HepG2 (cell line): Measurements from ENCODE around the gene ISG20L2. TPM values are rescaled to one million over a fixed set of nuclear protein-coding genes. Genes with fewer than 3 reads are reported as not detected.

Experiments
- CC2D1A ChIP-seq: sonication (generic); formaldehyde crosslinking; IDR thresholded peaks from 2 replicates; pipeline ENCODE4 v1.8.1; 2023; ENCODE audit warnings: mild to moderate bottlenecking, missing genetic modification reagents
- FOSL2 ChIP-seq: sonication (generic); formaldehyde crosslinking; IDR thresholded peaks from 2 replicates; pipeline ENCODE4 v1.4.0; 2020; ENCODE audit warnings: missing genetic modification reagents
- FOXC1 ChIP-seq: sonication (generic); formaldehyde crosslinking; IDR thresholded peaks from 2 replicates; pipeline ENCODE4 v1.8.0; 2022; ENCODE audit warnings: mild to moderate bottlenecking, missing genetic modification reagents, borderline replicate concordance
- HDAC6 ChIP-seq: fragments of 200-600 bp; sonication (generic); IDR thresholded peaks from 2 replicates; pipeline ENCODE4 v1.7.0; 2017; ENCODE audit warnings: mild to moderate bottlenecking, antibody characterized with exemption, low read length, low read depth
- HIVEP1 ChIP-seq: sonication (generic); formaldehyde crosslinking; IDR thresholded peaks from 2 replicates; pipeline ENCODE4 v1.4.0; 2020; ENCODE audit warnings: mild to moderate bottlenecking, missing genetic modification reagents
- HOXA3 ChIP-seq: sonication (generic); formaldehyde crosslinking; IDR thresholded peaks from 2 replicates; pipeline ENCODE4 v1.5.0; 2020; ENCODE audit warnings: missing genetic modification reagents
- JUND ChIP-seq: sonication (generic); formaldehyde crosslinking; IDR thresholded peaks from 2 replicates; pipeline ENCODE4 v1.8.0; 2022; ENCODE audit warnings: mild to moderate bottlenecking, missing genetic modification reagents
- KDM3A ChIP-seq: IDR thresholded peaks from 2 replicates; pipeline ENCODE4 v1.6.1; 2018; ENCODE audit warnings: low read depth, missing compliant biosample characterization
- MEIS1 ChIP-seq: sonication (generic); formaldehyde crosslinking; IDR thresholded peaks from 2 replicates; pipeline ENCODE4 v1.9.0; 2021; ENCODE audit warnings: mild to moderate bottlenecking, missing genetic modification reagents, moderate library complexity, borderline replicate concordance
- TBX3 ChIP-seq: fragments of 450-650 bp; IDR thresholded peaks from 2 replicates; pipeline ENCODE4 v1.6.1; 2017; ENCODE audit warnings: antibody characterized with exemption, mild to moderate bottlenecking, inconsistent platforms, borderline replicate concordance
- TGIF2 ChIP-seq: IDR thresholded peaks from 2 replicates; pipeline ENCODE4 v1.6.1; 2016; ENCODE audit warnings: control low read depth, missing compliant biosample characterization
- ZNF121 ChIP-seq: sonication (generic); formaldehyde crosslinking; IDR thresholded peaks from 2 replicates; pipeline ENCODE4 v1.5.0; 2020; ENCODE audit warnings: mild to moderate bottlenecking, missing genetic modification reagents
- ZNF350 ChIP-seq: sonication (generic); formaldehyde crosslinking; IDR thresholded peaks from 2 replicates; pipeline ENCODE4 v1.4.0; 2020; ENCODE audit warnings: mild to moderate bottlenecking, low read depth, missing genetic modification reagents, borderline replicate concordance
- ZNF607 ChIP-seq: sonication (generic); formaldehyde crosslinking; IDR thresholded peaks from 2 replicates; pipeline ENCODE4 v1.5.1; 2020; ENCODE audit warnings: missing genetic modification reagents, mild to moderate bottlenecking, borderline replicate concordance
- ZNF614 ChIP-seq: IDR thresholded peaks from 2 replicates; pipeline ENCODE4 v1.6.1; 2018; ENCODE audit warnings: missing biosample characterization, missing genetic modification reagents, inconsistent platforms, borderline replicate concordance
- ZNF724P ChIP-seq: sonication (generic); formaldehyde crosslinking; IDR thresholded peaks from 2 replicates; pipeline ENCODE4 v1.8.0; 2022; ENCODE audit warnings: missing genetic modification reagents, borderline replicate concordance
- polyA plus RNA-seq, 8 experiments: library from polyadenylated mRNA; depleted of rRNA in 3 of 8; stranded (reverse) in 7 of 8; unstranded in 1 of 8; fragments of >200 nt; fragmentation: Illumina TruSeq in 4 of 8; extraction: Trizol in 4 of 8; gene quantifications; 2 replicates each; pipeline versions ENCODE4 v1.2.1 to v1.2.3, GENCODE V29; 2011 to 2016; ENCODE audit warnings: low read depth in 4 of 8, missing spikeins in 1 of 8, mixed read lengths in 1 of 8; ENCODE audit not compliant: insufficient read depth in 1 of 8
- total RNA-seq, 5 experiments: library from RNA; depleted of rRNA; stranded (reverse); fragments of >200 nt; fragmentation: Illumina TruSeq; extraction: Trizol; gene quantifications; 2 replicates each; pipeline ENCODE4 v1.2.3, GENCODE V29; 2016; ENCODE audit warnings: low read depth in 1 of 5
- TF ChIP-seq, protein P1 (sequence below): sonication (generic); formaldehyde crosslinking; IDR thresholded peaks from 2 replicates; pipeline ENCODE4 v1.4.0; 2020; ENCODE audit warnings: mild to moderate bottlenecking, missing genetic modification reagents
- TF ChIP-seq, protein P2 (sequence below): IDR thresholded peaks from 2 replicates; pipeline ENCODE4 v1.6.1; 2016; ENCODE audit warnings: mild to moderate bottlenecking
- TF ChIP-seq, protein P3 (sequence below): sonication (generic); formaldehyde crosslinking; IDR thresholded peaks from 2 replicates; pipeline ENCODE4 v1.8.0; 2022; ENCODE audit warnings: mild to moderate bottlenecking, missing genetic modification reagents, borderline replicate concordance
- TF ChIP-seq, protein P4 (sequence below): IDR thresholded peaks from 2 replicates; pipeline ENCODE4 v1.6.1; 2016; ENCODE audit warnings: missing compliant biosample characterization, missing genetic modification reagents, borderline replicate concordance

The ISG20L2 gene
- total and polyA plus RNA-seq, 2 of the 13 experiments (the other 11 are each of a cell fraction or from before 2014, with no cell fraction given) = 19.8 to 21.3 TPM

DNA sequence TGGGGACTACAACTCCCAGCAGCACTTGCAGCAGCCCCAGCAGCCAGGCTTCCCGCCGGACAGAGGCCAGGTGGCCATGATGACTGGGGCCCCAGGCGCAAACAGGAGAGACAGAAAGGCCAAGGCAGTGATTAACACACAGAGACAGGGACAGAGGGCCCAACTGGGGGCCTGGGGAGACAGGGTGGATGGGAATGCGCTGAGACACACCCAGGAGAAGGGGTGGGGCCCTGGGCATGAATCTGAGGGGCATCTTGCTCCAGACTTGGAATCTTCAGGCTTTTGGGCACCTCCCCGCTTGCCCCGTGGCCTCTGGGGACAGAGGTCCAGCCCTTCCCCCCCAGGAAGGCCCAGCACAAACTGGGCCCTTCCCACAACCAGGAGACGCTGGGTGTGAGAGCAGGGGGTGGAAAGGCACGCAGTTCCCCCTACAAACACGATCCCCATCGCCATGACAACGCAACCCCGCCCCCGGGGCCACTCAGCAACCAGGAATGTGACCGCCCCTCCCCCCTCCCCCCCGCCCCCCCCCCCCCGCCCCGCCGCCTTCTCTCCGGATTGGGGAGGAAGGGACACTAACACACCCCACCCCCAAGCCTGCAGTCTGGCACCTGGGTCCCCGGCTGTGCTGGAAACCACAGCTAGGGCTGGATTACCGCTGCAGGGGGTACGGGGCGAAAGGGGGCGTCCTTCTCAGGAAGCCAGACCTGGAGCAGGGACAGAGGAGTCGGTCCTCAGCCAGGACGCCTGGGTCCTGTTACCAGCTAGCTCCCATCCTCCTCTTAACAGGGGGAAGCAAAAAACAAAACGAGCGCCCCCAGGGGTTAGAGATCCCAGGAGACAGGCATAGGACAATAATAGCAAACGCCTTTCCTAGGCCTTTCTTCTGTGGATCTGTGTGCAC lies 18.4 kb upstream of the ISG20L2 start (continued):
- TF ChIP-seq, protein P1, sequence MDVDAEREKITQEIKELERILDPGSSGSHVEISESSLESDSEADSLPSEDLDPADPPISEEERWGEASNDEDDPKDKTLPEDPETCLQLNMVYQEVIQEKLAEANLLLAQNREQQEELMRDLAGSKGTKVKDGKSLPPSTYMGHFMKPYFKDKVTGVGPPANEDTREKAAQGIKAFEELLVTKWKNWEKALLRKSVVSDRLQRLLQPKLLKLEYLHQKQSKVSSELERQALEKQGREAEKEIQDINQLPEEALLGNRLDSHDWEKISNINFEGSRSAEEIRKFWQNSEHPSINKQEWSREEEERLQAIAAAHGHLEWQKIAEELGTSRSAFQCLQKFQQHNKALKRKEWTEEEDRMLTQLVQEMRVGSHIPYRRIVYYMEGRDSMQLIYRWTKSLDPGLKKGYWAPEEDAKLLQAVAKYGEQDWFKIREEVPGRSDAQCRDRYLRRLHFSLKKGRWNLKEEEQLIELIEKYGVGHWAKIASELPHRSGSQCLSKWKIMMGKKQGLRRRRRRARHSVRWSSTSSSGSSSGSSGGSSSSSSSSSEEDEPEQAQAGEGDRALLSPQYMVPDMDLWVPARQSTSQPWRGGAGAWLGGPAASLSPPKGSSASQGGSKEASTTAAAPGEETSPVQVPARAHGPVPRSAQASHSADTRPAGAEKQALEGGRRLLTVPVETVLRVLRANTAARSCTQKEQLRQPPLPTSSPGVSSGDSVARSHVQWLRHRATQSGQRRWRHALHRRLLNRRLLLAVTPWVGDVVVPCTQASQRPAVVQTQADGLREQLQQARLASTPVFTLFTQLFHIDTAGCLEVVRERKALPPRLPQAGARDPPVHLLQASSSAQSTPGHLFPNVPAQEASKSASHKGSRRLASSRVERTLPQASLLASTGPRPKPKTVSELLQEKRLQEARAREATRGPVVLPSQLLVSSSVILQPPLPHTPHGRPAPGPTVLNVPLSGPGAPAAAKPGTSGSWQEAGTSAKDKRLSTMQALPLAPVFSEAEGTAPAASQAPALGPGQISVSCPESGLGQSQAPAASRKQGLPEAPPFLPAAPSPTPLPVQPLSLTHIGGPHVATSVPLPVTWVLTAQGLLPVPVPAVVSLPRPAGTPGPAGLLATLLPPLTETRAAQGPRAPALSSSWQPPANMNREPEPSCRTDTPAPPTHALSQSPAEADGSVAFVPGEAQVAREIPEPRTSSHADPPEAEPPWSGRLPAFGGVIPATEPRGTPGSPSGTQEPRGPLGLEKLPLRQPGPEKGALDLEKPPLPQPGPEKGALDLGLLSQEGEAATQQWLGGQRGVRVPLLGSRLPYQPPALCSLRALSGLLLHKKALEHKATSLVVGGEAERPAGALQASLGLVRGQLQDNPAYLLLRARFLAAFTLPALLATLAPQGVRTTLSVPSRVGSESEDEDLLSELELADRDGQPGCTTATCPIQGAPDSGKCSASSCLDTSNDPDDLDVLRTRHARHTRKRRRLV (CRISPR knock-in tag) = no peak
- TF ChIP-seq TBX3 (peak; percentile 32; the same call in 1 of the 2 replicates), ZNF350 (CRISPR knock-in tag) (peak; percentile 59; the same call in 1 of the 2 replicates), ZNF607 (CRISPR knock-in tag) (no peak), HDAC6 (no peak), CC2D1A (CRISPR knock-in tag) (no peak), HOXA3 (CRISPR knock-in tag) (peak; percentile 84), TGIF2 (peak; percentile 81; the same call in 1 of the 2 replicates), FOXC1 (CRISPR knock-in tag) (no peak), JUND (CRISPR knock-in tag) (peak; percentile 61; the same call in 1 of the 2 replicates), ZNF724P (CRISPR knock-in tag) (no peak), ZNF121 (CRISPR knock-in tag) (peak; percentile 66; the same call in 1 of the 2 replicates), FOSL2 (peak; percentile 78), ZNF614 (CRISPR knock-in tag) (peak; percentile 6; the same call in 1 of the 2 replicates), MEIS1 (CRISPR knock-in tag) (no peak), HIVEP1 (0 out of 2 replicates have a peak, but pooled peaks have one; percentile 18), KDM3A (CRISPR knock-in tag) (no peak)
- TF ChIP-seq, protein P2, sequence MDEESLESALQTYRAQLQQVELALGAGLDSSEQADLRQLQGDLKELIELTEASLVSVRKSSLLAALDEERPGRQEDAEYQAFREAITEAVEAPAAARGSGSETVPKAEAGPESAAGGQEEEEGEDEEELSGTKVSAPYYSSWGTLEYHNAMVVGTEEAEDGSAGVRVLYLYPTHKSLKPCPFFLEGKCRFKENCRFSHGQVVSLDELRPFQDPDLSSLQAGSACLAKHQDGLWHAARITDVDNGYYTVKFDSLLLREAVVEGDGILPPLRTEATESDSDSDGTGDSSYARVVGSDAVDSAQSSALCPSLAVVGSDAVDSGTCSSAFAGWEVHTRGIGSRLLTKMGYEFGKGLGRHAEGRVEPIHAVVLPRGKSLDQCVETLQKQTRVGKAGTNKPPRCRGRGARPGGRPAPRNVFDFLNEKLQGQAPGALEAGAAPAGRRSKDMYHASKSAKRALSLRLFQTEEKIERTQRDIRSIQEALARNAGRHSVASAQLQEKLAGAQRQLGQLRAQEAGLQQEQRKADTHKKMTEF (CRISPR knock-in tag) = peak; percentile 54
- TF ChIP-seq, protein P3, sequence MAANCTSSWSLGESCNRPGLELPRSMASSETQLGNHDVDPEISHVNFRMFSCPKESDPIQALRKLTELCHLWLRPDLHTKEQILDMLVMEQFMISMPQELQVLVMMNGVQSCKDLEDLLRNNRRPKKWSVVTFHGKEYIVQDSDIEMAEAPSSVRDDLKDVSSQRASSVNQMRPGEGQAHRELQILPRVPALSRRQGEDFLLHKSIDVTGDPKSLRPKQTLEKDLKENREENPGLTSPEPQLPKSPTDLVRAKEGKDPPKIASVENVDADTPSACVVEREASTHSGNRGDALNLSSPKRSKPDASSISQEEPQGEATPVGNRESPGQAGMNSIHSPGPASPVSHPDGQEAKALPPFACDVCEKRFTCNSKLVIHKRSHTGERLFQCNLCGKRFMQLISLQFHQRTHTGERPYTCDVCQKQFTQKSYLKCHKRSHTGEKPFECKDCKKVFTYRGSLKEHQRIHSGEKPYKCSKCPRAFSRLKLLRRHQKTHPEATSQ (CRISPR knock-in tag) = no peak
- TF ChIP-seq, protein P4, sequence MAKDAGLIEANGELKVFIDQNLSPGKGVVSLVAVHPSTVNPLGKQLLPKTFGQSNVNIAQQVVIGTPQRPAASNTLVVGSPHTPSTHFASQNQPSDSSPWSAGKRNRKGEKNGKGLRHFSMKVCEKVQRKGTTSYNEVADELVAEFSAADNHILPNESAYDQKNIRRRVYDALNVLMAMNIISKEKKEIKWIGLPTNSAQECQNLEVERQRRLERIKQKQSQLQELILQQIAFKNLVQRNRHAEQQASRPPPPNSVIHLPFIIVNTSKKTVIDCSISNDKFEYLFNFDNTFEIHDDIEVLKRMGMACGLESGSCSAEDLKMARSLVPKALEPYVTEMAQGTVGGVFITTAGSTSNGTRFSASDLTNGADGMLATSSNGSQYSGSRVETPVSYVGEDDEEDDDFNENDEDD (CRISPR knock-in tag) = peak; percentile 75; the same call in 1 of the 2 replicates
